Mesothelial cell of epicardium (in vitro differentiated cells): Measurements from ENCODE around the gene OR4E1. TPM values are rescaled to one million over a fixed set of nuclear protein-coding genes. Genes with fewer than 3 reads are reported as not detected.

ENCODE experiments used
- DNase-seq, 2 experiments: peaks; one replicate each; pipeline ENCODE4 v3.0.0; 2021; ENCODE audit warnings: low spot score in 2 of 2; ENCODE audit not compliant: unreplicated experiment in 2 of 2
- H3K27ac Mint-ChIP-seq: 2 replicates; pipeline ENCODE4 v1.8.0; 2021; ENCODE audit warnings: mixed read lengths
- H3K27me3 Mint-ChIP-seq: 2 replicates; pipeline ENCODE4 v1.8.0; 2021; ENCODE audit warnings: low read depth, mixed read lengths
- H3K36me3 Mint-ChIP-seq: 2 replicates; pipeline ENCODE4 v1.8.0; 2021; ENCODE audit warnings: mixed read lengths
- H3K4me1 Mint-ChIP-seq: 2 replicates; pipeline ENCODE4 v1.8.0; 2021; ENCODE audit warnings: mixed read lengths
- H3K4me3 Mint-ChIP-seq: 2 replicates; pipeline ENCODE4 v1.8.0; 2021; ENCODE audit warnings: mild to moderate bottlenecking, moderate library complexity, mixed read lengths
- H3K9me3 Mint-ChIP-seq: 2 replicates; pipeline ENCODE4 v1.8.0; 2021; ENCODE audit warnings: mixed read lengths
- CTCF ChIP-seq: fragments of 200-600 bp; sonication (generic); IDR thresholded peaks from one replicate; pipeline ENCODE4 v1.5.0; 2021; ENCODE audit warnings: antibody characterized with exemption; ENCODE audit not compliant: unreplicated experiment
- total RNA-seq: library from RNA; stranded (reverse); gene quantifications from 3 replicates; pipeline ENCODE4 v1.2.1, GENCODE V29; 2021

Gene OR4E1
- total RNA-seq, 1 donor from 2014 or later = not detected

GRCh38 chr14:21694425-21694824 is 20.8 kb upstream of the OR4E1 start:
- Mint-ChIP-seq H3K36me3 (no peaks in the 10 kb centered on the region), H3K4me1 (no peaks in the 10 kb centered on the region), H3K9me3 (peaks cover 7% of the 10 kb centered on the region), H3K4me3 (no peak overlapping the region), H3K27me3 (peaks cover 24% of the 10 kb centered on the region), H3K27ac (no peak overlapping the region)
- no peak for DNase-seq
- TF ChIP-seq CTCF = no peak

- peaks cover 31% of the 10 kb centered on the region for H3K27me3 Mint-ChIP-seq
- no peak overlapping the region for H3K27ac Mint-ChIP-seq
- no peak overlapping the region for H3K4me3 Mint-ChIP-seq
- H3K9me3 Mint-ChIP-seq = peaks cover 8% of the 10 kb centered on the region
- no peaks in the 10 kb centered on the region for H3K4me1 Mint-ChIP-seq
- H3K36me3 Mint-ChIP-seq = no peaks in the 10 kb centered on the region
- no peak for DNase-seq
- no peak for TF ChIP-seq CTCF
These were observed 12.8 kb upstream of the OR4E1 start for GRCh38 chr14:21686468-21686867.

GRCh38 chr14:21680072-21680471 is 6.5 kb upstream of the OR4E1 start:
- no peaks in the 10 kb centered on the region for H3K4me1 Mint-ChIP-seq
- no peak overlapping the region for H3K27ac Mint-ChIP-seq
- peaks cover 29% of the 10 kb centered on the region for H3K27me3 Mint-ChIP-seq
- no peaks in the 10 kb centered on the region for H3K36me3 Mint-ChIP-seq
- no peak overlapping the region for H3K4me3 Mint-ChIP-seq
- TF ChIP-seq CTCF = no peak
- no peak for DNase-seq
- peaks cover 5% of the 10 kb centered on the region for H3K9me3 Mint-ChIP-seq

- Mint-ChIP-seq H3K4me1 (no peaks in the 10 kb centered on the region), H3K9me3 (peaks cover 10% of the 10 kb centered on the region)
These were observed 1.9 kb upstream of the OR4E1 start for GRCh38 chr14:21675566-21675965.

GRCh38 chr14:21672116-21672515 is 1.5 kb downstream of the OR4E1 start:
- DNase-seq = no peak
- Mint-ChIP-seq H3K4me1 (no peaks in the 10 kb centered on the region), H3K9me3 (peaks cover 10% of the 10 kb centered on the region), H3K36me3 (no peaks in the 10 kb centered on the region), H3K4me3 (no peak overlapping the region), H3K27me3 (peaks cover 26% of the 10 kb centered on the region), H3K27ac (no peak overlapping the region)
- TF ChIP-seq CTCF = no peak

More at GRCh38 chr14:21675566-21675965, 1.9 kb upstream of the OR4E1 start:
- Mint-ChIP-seq H3K36me3 (no peaks in the 10 kb centered on the region), H3K27ac (no peak overlapping the region), H3K27me3 (peaks cover 17% of the 10 kb centered on the region), H3K4me3 (no peak overlapping the region)
- TF ChIP-seq CTCF = no peak
- DNase-seq = no peak

- H3K27ac Mint-ChIP-seq = no peak overlapping the region
- H3K27me3 Mint-ChIP-seq = peaks cover 26% of the 10 kb centered on the region
These were observed 2.2 kb downstream of the OR4E1 start for GRCh38 chr14:21671371-21671770.

More at GRCh38 chr14:21671371-21671770, 2.2 kb downstream of the OR4E1 start:
- H3K9me3 Mint-ChIP-seq = peaks cover 10% of the 10 kb centered on the region
- TF ChIP-seq CTCF = no peak
- H3K4me1 Mint-ChIP-seq = no peaks in the 10 kb centered on the region
- H3K36me3 Mint-ChIP-seq = no peaks in the 10 kb centered on the region
- DNase-seq = no peak
- H3K4me3 Mint-ChIP-seq = no peak overlapping the region
